Endothelial cell of umbilical vein (primary cell): ENCODE measurements around the gene NCKAP5. TPM values are rescaled to one million over a fixed set of nuclear protein-coding genes. Genes with fewer than 3 reads are reported as not detected.

ENCODE experiments used
- BruUV-seq: library from RNA; stranded (reverse); fragments of 400-500 nt; replicated peaks from 2 replicates; lab custom pipeline; 2021; lab: Mats Ljungman, UMichigan
- CTCF ChIA-PET: fragments of 300-600, 350-600 bp; sonication (Branson Sonifier 250); formaldehyde crosslinking; loops from one replicate; lab custom pipeline; 2021; ENCODE audit warnings: antibody characterized with exemption, inconsistent platforms; lab: Charles Lee
- POLR2A ChIA-PET: fragments of 300-600, 350-600 bp; sonication (Branson Sonifier 250); formaldehyde crosslinking; loops from one replicate; lab custom pipeline; 2021; ENCODE audit warnings: antibody characterized with exemption, inconsistent platforms; lab: Charles Lee
- DNase-seq: peaks from one replicate; pipeline ENCODE4 v3.0.0-alpha.2; 2011; ENCODE audit warnings: low read depth, low spot score
- FAIRE-seq: peaks from 2 replicates; lab custom pipeline; 2011; peaks lifted over from hg19 to GRCh38; lab: Jason Lieb, UNC
- H2AFZ ChIP-seq: 2 replicates; pipeline ENCODE4 v1.6.0; 2012; ENCODE audit warnings: low read depth, low read length, control low read depth, inconsistent platforms
- H3K27ac ChIP-seq: 2 replicates; pipeline ENCODE4 v1.5.1; 2011; ENCODE audit warnings: low read depth, mild to moderate bottlenecking, control low read depth, low read length, moderate library complexity; ENCODE audit not compliant: insufficient read depth
- H3K27me3 ChIP-seq, 2 experiments: 2 replicates each; pipeline versions ENCODE4 v1.6.0 to v1.6.1; 2011; ENCODE audit warnings: low read length in 2 of 2, mixed read lengths in 1 of 2; ENCODE audit not compliant: control insufficient read depth in 2 of 2, insufficient read depth in 2 of 2
- H3K36me3 ChIP-seq, 2 experiments: 2 replicates in 1 of 2; 3 replicates in 1 of 2; pipeline ENCODE4 v1.5.1; 2011; ENCODE audit warnings: low read length in 2 of 2, mild to moderate bottlenecking in 1 of 2, moderate library complexity in 1 of 2; ENCODE audit not compliant: control insufficient read depth in 2 of 2, insufficient read depth in 2 of 2; ENCODE audit errors: extremely low read depth in 1 of 2
- H3K4me1 ChIP-seq: 3 replicates; pipeline ENCODE4 v1.5.1; 2011; ENCODE audit warnings: mild to moderate bottlenecking, low read length; ENCODE audit not compliant: control insufficient read depth, insufficient read depth; ENCODE audit errors: extremely low read depth
- H3K4me2 ChIP-seq: 2 replicates; pipeline ENCODE4 v1.6.1; 2011; ENCODE audit warnings: low read length, control low read depth, mixed read lengths; ENCODE audit not compliant: insufficient read depth
- H3K4me3 ChIP-seq, 3 experiments: fragments of 200-600 bp in 1 of 3; sonication (generic), shearing (Covaris generic) in 1 of 3; replicated peaks in 1 of 3; 2 replicates each; pipeline ENCODE4 v1.5.1; 2011 to 2016; ENCODE audit warnings: control low read depth in 3 of 3, low read length in 3 of 3, mild to moderate bottlenecking in 2 of 3, inconsistent platforms in 1 of 3, low read depth in 1 of 3, moderate library complexity in 1 of 3; ENCODE audit not compliant: insufficient read depth in 1 of 3
- H3K79me2 ChIP-seq: 2 replicates; pipeline ENCODE4 v1.6.0; 2012; ENCODE audit warnings: low read length, inconsistent platforms; ENCODE audit not compliant: control insufficient read depth, insufficient read depth
- H3K9ac ChIP-seq: replicated peaks from 2 replicates; pipeline ENCODE3; 2011; ENCODE audit warnings: low read length, control low read depth; ENCODE audit not compliant: insufficient read depth; ENCODE audit errors: extremely low read depth
- H3K9me1 ChIP-seq: replicated peaks from 3 replicates; pipeline ENCODE4 v1.6.0; 2011; ENCODE audit warnings: mild to moderate bottlenecking, low read length; ENCODE audit not compliant: control insufficient read depth, insufficient read depth; ENCODE audit errors: extremely low read depth
- H3K9me3 ChIP-seq: replicated peaks from 2 replicates; pipeline ENCODE4 v1.5.1; 2012; ENCODE audit warnings: low read length, inconsistent platforms; ENCODE audit not compliant: control insufficient read depth, insufficient read depth
- H4K20me1 ChIP-seq: replicated peaks from 2 replicates; pipeline ENCODE3; 2011; ENCODE audit warnings: mild to moderate bottlenecking, low read length; ENCODE audit not compliant: control insufficient read depth, insufficient read depth; ENCODE audit errors: extremely low read depth
- CTCF ChIP-seq, 2 donors: IDR thresholded peaks; 1 replicate in 1 of 2; 2 replicates in 1 of 2; pipeline ENCODE4 v1.5.1; 2011; ENCODE audit warnings: low read length in 2 of 2, mild to moderate bottlenecking in 2 of 2, moderate library complexity in 2 of 2, control low read depth in 1 of 2, inconsistent platforms in 1 of 2, low read depth in 1 of 2; ENCODE audit not compliant: insufficient read depth in 1 of 2; ENCODE audit errors: extremely low read depth in 1 of 2
- EZH2 ChIP-seq: IDR thresholded peaks from 2 replicates; pipeline ENCODE4 v1.6.1; 2012; ENCODE audit warnings: borderline replicate concordance, low read depth, mild to moderate bottlenecking, moderate library complexity, low read length, inconsistent platforms; ENCODE audit not compliant: severe bottlenecking
- FOS ChIP-seq: IDR thresholded peaks from 2 replicates; pipeline ENCODE4 v1.6.1; 2011; ENCODE audit warnings: mild to moderate bottlenecking, low read length, moderate library complexity, borderline replicate concordance; ENCODE audit not compliant: insufficient read depth
- GATA2 ChIP-seq: IDR thresholded peaks from 2 replicates; pipeline ENCODE4 v1.7.0; 2011; ENCODE audit warnings: low read depth, mild to moderate bottlenecking, moderate library complexity, mixed read lengths, low read length; ENCODE audit not compliant: insufficient read length, insufficient read depth
- JUN ChIP-seq: IDR thresholded peaks from 2 replicates; pipeline ENCODE4 v1.6.1; 2011; ENCODE audit warnings: borderline replicate concordance, low read depth; ENCODE audit not compliant: insufficient read length, insufficient read depth
- MAX ChIP-seq: IDR thresholded peaks from 2 replicates; pipeline ENCODE4 v1.6.1; 2011; ENCODE audit not compliant: insufficient read depth, insufficient read length
- MYC ChIP-seq: IDR thresholded peaks from one replicate; pipeline ENCODE4 v1.6.1; 2011; ENCODE audit warnings: mild to moderate bottlenecking, low read depth, low read length
- POLR2A ChIP-seq: IDR thresholded peaks from 2 replicates; pipeline ENCODE4 v1.6.1; 2012; ENCODE audit warnings: low read depth, mild to moderate bottlenecking, control low read depth, low read length
- POLR2AphosphoS5 ChIP-seq: IDR thresholded peaks from 2 replicates; pipeline ENCODE4 v1.6.1; 2012; ENCODE audit warnings: low read depth, mild to moderate bottlenecking, control low read depth, low read length, moderate library complexity; ENCODE audit not compliant: insufficient read depth
- dilution Hi-C: fragments of 300-500 bp; cut with MboI; formaldehyde crosslinking; loops from one replicate; pipeline ENCODE4 v1.15.0; 2019; ENCODE audit warnings: low sequenced_read_pairs; ENCODE audit not compliant: extremely low pct_ligation_motif_present
- intact Hi-C: fragments of 100-400 bp; cut with micrococcal nuclease; formaldehyde crosslinking; loops from one replicate; pipeline ENCODE4 v1.10.0; 2022
- polyA plus RNA-seq, 4 experiments: library from polyadenylated mRNA; depleted of rRNA in 3 of 4; stranded (reverse) in 3 of 4; unstranded in 1 of 4; fragments of >200 nt; gene quantifications; 2 replicates each; pipeline versions ENCODE4 v1.2.1 to v1.2.3, GENCODE V29; 2011 to 2012; ENCODE audit warnings: missing spikeins in 1 of 4
- total RNA-seq: library from RNA; stranded (reverse); gene quantifications from 2 replicates; pipeline ENCODE4 v1.2.3, GENCODE V29; 2021

Gene NCKAP5
- total and polyA plus RNA-seq, 2 donors (not counting 3 experiments of a cell fraction or from before 2014, with no cell fraction given) = 0.47 to 3.3 TPM

DNA sequence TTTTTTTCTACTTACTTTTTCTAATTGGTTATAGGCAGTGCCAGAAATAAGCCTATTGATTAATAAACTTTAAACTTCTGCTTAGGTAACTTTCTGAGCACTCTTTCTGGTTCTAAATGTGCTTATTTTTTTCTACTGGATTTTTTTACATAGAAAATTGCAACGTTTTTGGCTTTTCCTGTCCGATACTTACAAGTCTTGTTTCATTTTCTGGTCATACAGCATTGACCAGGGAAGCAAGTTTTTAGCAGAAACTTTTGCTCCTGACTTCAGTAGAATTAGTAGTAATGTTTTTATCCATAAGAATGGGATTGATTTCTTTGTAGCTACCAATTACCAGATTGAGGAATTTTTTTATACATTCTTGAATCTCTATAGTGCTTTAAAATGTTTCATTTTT is 36.9 kb downstream of the NCKAP5 start:
- Histone ChIP-seq H3K36me3 (no peaks in the 10 kb centered on the region), H3K79me2 (no peaks in the 10 kb centered on the region), H3K9ac (no peak overlapping the region), H3K27me3 (no peaks in the 10 kb centered on the region), H2AFZ (no peak overlapping the region), H3K27ac (no peak overlapping the region), H3K4me3 (no peak overlapping the region), H3K9me1 (no peaks in the 10 kb centered on the region), H3K4me1 (no peaks in the 10 kb centered on the region), H3K4me2 (no peak overlapping the region), H4K20me1 (no peaks in the 10 kb centered on the region), H3K9me3 (no peaks in the 10 kb centered on the region)
- FAIRE-seq = no peak
- no TSS peak for BruUV-seq
- dilution Hi-C loops (no loop called here), intact Hi-C loops (no loop called here)
- no peak for DNase-seq
- ChIA-PET CTCF (interaction anchor here (3.5 kb wide), 1 partner anchor 12 kb away, joined by 12 read pairs; no protein-coding TSS in a partner anchor), POLR2A (no interaction called here)
- no peak for TF ChIP-seq POLR2AphosphoS5
- TF ChIP-seq JUN = no peak
- TF ChIP-seq CTCF (IDR thresholded peaks at IDR 0.05; ENCODE audit: extremely low read depth in 1 of 2, insufficient read depth in 1 of 2, low read depth in 1 of 2, low read length in 2 of 2) = no peak
- TF ChIP-seq EZH2 = no peak
- TF ChIP-seq POLR2A = no peak
- TF ChIP-seq GATA2 = no peak
- TF ChIP-seq MYC = no peak
- no peak for TF ChIP-seq FOS
- TF ChIP-seq MAX = no peak
